ENCODE results near the gene SOX9. TPM values are rescaled to one million over a fixed set of nuclear protein-coding genes. Genes with fewer than 3 reads are reported as not detected.

The SOX9 gene
- total RNA-seq = not detected in 2 replicates

GRCh38 chr17:72120642-72121163 lies at the start of gene SOX9:
TSS of gene SOX9 (plus strand) at chr17:72121020. CDS start at chr17:72121392, 372 bp downstream.

Data from mammary microvascular endothelial cell (primary cell).